IPS DF 4.7 (cell line): ENCODE measurements around the gene INTS1.
A peak's percentile ranks its signal among the peaks of the same experiment; 100 is the strongest.

Source experiments
- DNase-seq: peaks from one replicate; pipeline ENCODE4 v3.0.0-alpha.2; 2013; ENCODE audit warnings: low spot score; ENCODE audit errors: extremely low read depth

INTS1 gene

DNA sequence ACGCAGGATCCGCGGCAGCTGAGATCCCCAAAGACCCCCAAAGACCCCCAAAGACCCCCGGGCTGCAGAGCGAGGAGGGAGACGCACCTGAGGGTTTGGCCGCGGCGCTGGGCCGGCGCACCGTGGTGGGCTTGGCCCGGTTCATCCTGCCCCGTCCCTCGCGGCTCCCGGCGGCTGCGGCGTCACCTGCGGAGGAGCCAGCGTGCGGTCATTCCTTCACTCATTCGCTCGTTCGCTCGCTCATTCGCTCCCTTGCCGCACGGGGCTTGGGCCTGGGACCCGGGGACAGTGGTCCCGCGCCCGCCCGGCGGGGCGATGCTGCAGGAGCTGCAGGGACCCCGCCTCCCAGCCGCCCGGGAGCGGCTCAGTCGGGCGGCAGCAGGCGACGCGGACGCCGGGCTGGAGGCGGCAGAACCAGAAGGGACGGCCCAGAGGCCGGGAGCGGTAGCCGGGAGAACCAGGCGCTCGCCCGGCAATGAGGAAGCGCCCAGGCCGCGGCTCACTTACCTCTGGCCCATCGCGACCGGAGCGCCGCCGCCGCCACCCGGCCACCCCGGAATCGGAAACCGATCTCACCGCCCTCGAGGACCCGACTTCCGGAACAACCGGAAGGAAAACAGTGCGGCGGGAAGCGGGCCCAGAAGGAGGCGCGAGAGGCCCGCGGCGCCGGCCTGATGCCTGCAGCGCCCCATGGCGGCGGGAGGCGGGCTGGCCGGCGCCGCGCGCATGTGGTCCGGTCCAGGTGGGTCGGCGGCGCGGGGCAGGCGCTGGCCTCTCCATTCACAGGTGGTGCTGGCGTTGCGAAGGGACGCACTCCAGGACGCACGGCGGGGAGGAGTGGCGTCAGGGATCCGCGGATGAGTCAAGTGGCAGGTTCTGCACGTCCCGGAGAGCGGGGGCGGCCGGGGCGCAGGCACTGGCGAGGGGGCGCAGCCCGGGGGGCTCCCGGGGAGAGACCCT lies at the start of gene INTS1:
INTS1 (minus strand) TSS at position 574 of the 960 bp plus-strand sequence; CDS start at position 145, 429 bp downstream.
- peak; percentile 44 for DNase-seq

DNA sequence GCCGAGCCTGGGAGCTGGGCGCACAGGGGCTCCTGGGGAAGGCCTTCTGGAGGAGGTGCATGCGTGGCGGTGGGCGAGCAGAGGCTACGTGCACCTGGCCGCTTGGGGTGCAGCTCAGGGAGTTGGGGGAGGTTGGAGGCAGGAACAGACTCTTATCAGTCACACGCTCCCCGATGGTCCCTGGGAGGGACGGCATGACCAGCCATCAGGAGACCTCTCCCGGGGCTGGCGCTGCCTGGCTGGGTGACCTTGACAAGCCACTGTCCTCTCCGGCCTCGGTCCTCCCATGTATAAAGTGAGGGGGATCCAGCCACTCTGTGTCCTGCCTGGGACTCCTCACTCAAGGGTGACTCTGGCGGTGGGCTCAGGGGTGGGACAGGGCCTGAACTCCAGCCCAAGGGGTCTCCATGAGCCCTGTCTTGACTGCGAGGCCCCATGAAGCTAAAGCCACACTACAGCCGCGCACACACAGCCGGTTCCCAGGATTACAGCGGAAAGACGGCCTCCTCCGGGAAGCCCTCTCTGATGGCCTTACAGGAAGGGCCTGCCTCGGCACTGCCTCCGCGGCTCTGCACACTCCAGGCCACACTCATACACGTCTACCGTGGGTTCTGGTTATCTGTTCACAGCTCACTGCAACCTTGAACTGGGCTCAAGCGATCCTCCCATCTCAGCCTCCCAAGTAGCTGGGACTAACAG lies 49.5 kb upstream of the INTS1 start:
- no peak for DNase-seq

- DNase-seq: no peak
Measured at GRCh38 chr7:1552200-1552599, 48.0 kb upstream of the INTS1 start.

- DNase-seq: no peak
Measured at GRCh38 chr7:1550846-1551155, 46.6 kb upstream of the INTS1 start.

GRCh38 chr7:1550005-1550845 lies 46.0 kb upstream of the INTS1 start:
- no peak for DNase-seq

GRCh38 chr7:1549357-1550004 lies 45.3 kb upstream of the INTS1 start:
- no peak for DNase-seq

DNA sequence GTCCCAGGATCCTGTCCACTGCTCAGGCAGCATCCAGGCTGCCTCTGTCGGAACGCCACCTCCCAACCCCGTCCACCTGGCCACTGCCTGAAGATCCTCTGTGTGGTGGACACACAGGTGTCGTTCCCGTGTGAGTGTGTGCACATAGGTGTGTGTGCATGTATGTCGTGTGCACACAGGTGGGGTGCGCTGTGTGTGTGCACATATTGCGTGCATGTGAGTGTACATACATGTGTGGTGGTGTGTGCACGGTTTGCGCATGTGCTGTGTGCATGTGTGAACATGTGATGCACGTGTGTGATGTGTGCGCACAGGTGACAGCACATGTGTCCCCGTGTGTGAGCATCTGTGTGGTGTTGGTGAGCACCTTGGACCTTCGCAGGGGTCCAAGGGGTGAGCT lies 44.8 kb upstream of the INTS1 start:
- no peak for DNase-seq

GRCh38 chr7:1548438-1548831 lies 44.2 kb upstream of the INTS1 start:
- no peak for DNase-seq

GRCh38 chr7:1547777-1548437 lies 43.7 kb upstream of the INTS1 start:
- no peak for DNase-seq

DNA sequence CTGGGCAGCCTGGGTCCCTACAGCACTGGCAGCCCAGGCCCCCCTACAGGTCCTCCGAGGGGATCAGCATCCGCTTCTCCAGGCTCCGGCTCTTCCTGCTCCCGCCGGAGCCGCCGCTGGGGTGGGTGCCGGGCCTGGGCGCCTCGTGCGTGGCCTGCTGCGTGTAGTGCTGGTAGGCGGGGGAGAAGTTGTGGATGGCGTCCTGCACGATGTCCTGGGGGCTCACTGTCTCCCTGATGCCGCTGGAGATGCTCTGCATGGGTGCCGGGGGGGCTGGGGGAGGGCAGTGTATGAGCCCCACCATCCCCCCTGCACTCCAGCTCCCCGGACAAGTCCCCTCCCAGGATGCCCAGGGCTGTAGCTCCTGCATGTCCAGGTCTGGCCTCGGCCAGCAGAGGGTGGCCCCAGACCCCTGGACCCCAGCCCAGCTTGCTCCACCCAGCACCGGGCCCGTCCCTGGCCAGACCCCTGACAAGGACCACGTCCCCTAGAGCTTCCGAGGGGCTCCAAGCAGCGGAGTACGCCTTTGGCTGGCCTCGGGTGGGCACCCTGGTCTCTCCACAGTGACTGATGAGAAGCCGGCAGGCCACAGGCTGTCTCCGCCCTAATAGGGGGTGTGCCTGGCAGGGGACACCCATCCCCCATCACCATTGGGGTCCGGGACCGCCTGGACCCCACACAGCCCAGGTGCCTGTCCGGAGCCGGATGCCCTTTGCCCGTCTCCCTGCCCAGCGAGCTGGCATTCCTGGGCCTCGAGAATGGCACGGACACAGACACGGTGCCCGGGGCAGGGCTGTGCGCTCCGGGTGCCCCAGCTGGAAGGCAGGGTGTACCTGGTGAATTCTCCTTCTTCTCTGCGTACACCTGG lies 43.0 kb upstream of the INTS1 start:
- DNase-seq: no peak

DNA sequence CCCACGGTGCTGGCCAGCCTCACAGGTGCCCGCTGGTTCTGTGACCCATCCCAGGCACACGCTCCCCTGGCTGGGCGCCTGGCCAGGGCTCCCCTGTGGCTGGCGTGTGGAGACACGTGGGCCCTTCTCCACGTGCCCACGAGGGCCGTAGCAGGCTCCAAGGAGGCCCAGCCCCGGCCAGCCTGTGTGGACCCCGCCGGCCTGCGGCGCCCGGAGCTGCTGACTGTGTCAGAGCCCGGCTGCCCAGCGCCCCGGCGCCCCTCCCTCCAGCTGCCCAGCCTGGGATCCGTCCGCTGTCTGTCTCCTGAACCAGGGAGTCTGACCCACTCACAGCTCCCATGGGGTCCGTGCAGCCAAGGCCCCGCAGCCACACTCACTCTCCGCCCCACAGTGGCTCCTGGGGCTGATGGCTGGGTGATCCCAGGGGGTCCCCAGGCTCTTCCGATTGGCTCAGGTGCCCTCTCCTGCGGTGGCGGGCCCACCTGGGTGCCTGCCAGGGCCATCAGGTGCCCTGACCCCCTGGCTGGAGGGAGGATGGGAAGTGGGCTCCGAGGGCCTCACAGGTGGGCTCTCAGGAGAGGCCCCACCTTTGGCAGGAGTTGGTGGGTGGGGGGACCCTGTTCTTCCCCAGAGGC lies 42.2 kb upstream of the INTS1 start:
- DNase-seq: no peak

- no peak for DNase-seq
Measured at GRCh38 chr7:1545417-1546246, 41.4 kb upstream of the INTS1 start.

DNA sequence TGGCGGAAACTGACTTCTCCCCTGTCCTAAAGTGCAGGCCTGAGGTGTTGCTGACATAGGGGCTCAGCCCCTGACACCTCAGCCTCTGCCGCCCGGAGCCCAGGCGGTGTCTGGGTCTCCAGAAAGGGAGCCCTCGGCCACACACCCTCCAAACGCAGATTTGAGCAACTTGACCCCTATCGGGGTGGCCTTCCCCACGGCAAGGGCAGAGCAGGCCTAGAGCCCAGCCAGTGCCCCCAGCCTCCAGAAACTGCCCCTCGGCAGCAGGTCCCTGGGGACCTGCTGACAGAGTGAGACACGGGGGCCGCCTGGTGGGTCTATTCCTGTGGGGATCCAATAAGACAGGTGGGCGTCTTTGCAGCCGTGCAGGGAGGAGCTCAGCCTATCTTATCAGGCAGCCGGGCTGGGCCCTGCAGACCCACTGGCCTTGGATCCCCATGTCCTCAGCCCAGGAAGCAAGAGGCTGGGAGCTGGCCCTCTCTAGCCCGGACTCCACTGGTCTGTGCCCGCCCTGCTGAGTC lies 40.8 kb upstream of the INTS1 start:
- DNase-seq: no peak

DNA sequence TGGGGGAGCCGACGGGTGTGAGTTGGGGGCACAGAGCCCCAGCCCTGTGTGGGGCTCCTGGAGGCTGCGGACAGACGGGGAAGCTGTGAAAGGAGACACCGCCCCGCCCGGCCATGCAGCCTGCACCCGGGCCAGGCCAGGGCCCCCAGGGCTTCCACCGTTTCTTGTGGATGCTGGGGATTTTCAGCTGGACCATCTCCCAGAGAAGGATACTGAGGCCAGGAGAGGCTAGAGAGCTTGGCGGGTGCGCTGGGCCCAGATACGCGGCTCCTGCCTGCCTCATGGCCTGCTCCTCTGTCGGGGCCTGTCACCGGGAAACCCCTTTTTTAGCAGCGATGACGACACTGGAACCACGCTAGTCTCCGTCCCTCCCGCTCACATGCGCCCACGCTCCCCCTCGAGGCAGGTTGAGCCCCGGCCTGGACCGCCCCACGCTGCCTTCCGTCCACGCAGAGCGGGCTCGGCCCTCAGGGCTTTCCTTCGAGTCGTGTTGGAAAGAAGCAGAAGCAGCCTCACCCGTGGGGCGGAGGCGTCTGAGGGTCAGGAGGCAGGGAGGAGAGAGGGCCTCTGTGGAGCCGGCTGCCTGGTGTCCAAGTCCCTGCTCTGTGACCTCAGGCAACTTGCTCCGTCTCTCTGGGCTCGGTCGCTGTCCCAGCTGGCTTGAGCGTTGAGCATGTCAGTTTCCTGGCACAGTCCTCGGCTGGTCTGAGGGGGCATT lies 40.1 kb upstream of the INTS1 start:
- DNase-seq: no peak

GRCh38 chr7:1543826-1544177 lies 39.6 kb upstream of the INTS1 start:
- DNase-seq: no peak

GRCh38 chr7:1542841-1543747 lies 38.9 kb upstream of the INTS1 start:
- DNase-seq: no peak

GRCh38 chr7:1542329-1542728 lies 38.1 kb upstream of the INTS1 start:
- no peak for DNase-seq
